ENCODE data around the gene NXPH1. TPM values are rescaled to one million over a fixed set of nuclear protein-coding genes. Genes with fewer than 3 reads are reported as not detected.

Gene NXPH1
- total RNA-seq, 1 donor from 2014 or later, result not detected

- Histone ChIP-seq H3K4me3 (no peak overlapping the region), H3K27ac (no peak overlapping the region), H3K36me3 (no peaks in the 10 kb centered on the region), H3K27me3 (no peaks in the 10 kb centered on the region), H3K4me1 (no peaks in the 10 kb centered on the region), H3K9me3 (no peaks in the 10 kb centered on the region)
- no peak for ATAC-seq
- intact Hi-C loops (cut with DNase I), result no loop called here
- DNase-seq, result no peak
- TF ChIP-seq CTCF (IDR thresholded peaks at IDR 0.05), result no peak
Observed at GRCh38 chr7:8528311-8528710, 94.9 kb downstream of the NXPH1 start.

GRCh38 chr7:8531991-8532515, 98.6 kb downstream of the NXPH1 start:
- no peak overlapping the region for H3K27ac ChIP-seq
- DNase-seq, result no peak
- H3K9me3 ChIP-seq, result no peaks in the 10 kb centered on the region
- no peak for ATAC-seq
- no peak for TF ChIP-seq CTCF (IDR thresholded peaks at IDR 0.05)
- intact Hi-C loops (cut with DNase I), result no loop called here
- no peaks in the 10 kb centered on the region for H3K36me3 ChIP-seq
- H3K4me1 ChIP-seq, result no peaks in the 10 kb centered on the region
- H3K27me3 ChIP-seq, result no peaks in the 10 kb centered on the region
- H3K4me3 ChIP-seq, result no peak overlapping the region

DNA sequence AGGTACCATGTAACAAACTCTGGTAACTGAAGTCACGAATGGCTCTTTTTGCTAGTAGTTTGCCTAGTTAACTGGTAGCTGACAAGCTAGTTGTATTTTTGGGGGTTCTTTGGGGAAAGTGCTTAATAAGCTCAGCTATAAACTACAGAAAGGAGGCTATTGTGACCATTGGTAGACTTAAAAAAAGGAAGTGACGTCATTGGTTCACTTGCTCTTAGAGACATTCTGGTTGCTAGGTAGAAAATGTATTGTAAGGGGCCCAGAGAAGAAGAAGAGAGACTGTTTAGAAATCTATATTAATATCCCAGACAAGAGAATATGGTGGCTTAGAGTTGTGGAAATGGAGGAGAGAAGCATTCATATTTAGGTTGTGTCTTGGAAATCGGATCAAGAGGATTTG, 103.0 kb downstream of the NXPH1 start:
- Histone ChIP-seq H3K27me3 (no peaks in the 10 kb centered on the region), H3K4me1 (no peaks in the 10 kb centered on the region), H3K27ac (no peak overlapping the region), H3K4me3 (no peak overlapping the region), H3K9me3 (no peaks in the 10 kb centered on the region), H3K36me3 (no peaks in the 10 kb centered on the region)
- ATAC-seq (no peak), DNase-seq (no peak)
- TF ChIP-seq CTCF (IDR thresholded peaks at IDR 0.05), result no peak
- intact Hi-C loops (cut with DNase I), result no loop called here

DNA sequence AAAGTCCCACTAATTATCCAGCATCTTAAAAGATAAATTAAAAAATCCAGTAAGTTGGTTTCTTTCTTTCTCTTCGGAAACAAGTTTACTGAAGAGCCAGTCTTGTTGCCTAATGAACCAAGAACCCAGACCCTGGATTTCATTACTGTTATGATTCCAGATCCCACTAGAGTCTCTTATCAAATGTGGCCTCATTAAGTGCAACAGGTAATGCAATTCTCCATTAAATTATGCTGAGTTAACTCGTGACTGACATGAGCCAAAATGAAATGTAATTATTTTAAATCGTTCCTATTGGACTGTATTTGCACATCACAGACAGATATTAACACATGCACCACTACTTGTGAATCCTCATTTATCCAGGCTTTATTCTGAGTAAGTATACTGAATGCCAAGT, 115.6 kb downstream of the NXPH1 start:
- no peaks in the 10 kb centered on the region for H3K9me3 ChIP-seq
- no peaks in the 10 kb centered on the region for H3K36me3 ChIP-seq
- no peak overlapping the region for H3K27ac ChIP-seq
- no peaks in the 10 kb centered on the region for H3K27me3 ChIP-seq
- intact Hi-C loops (cut with DNase I), result no loop called here
- H3K4me1 ChIP-seq, result no peaks in the 10 kb centered on the region
- DNase-seq (no peak), ATAC-seq (no peak)
- TF ChIP-seq CTCF (IDR thresholded peaks at IDR 0.05), result no peak
- H3K4me3 ChIP-seq, result no peak overlapping the region

- Histone ChIP-seq H3K27ac (no peak overlapping the region), H3K9me3 (no peaks in the 10 kb centered on the region), H3K4me3 (no peak overlapping the region), H3K27me3 (no peaks in the 10 kb centered on the region), H3K36me3 (no peaks in the 10 kb centered on the region), H3K4me1 (no peaks in the 10 kb centered on the region)
- no peak for DNase-seq
- no peak for ATAC-seq
- no peak for TF ChIP-seq CTCF (IDR thresholded peaks at IDR 0.05)
- intact Hi-C loops (cut with DNase I), result no loop called here
Observed at GRCh38 chr7:8560501-8560900, 127.1 kb downstream of the NXPH1 start.

DNA sequence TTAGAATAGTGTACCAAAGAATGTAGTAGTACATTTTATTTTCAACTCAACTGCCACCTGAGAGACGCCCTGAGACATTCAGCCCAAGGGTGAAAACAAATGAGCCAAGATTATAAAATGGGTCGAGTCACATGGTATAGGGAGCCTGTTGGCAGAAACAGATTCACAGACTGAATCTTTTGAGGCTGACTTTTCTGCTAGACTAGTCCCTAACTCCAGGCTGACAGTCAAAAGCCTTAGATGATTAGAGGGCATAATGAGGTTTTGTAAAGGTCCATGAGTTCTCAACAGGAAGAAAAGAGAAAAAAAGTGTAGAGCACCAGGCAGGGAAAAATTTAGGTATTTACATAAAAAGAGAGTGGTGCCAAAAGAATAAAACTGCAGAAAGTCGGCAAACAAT, 128.0 kb downstream of the NXPH1 start:
- Histone ChIP-seq H3K36me3 (no peaks in the 10 kb centered on the region), H3K9me3 (no peaks in the 10 kb centered on the region), H3K4me1 (no peaks in the 10 kb centered on the region), H3K27me3 (no peaks in the 10 kb centered on the region), H3K27ac (no peak overlapping the region), H3K4me3 (no peak overlapping the region)
- no peak for TF ChIP-seq CTCF (IDR thresholded peaks at IDR 0.05)
- ATAC-seq, result no peak
- no peak for DNase-seq
- intact Hi-C loops (cut with DNase I), result no loop called here
